Measurements from ENCODE around the gene GAN. TPM values are rescaled to one million over a fixed set of nuclear protein-coding genes. Genes with fewer than 3 reads are reported as not detected.
A peak's percentile ranks its signal among the peaks of the same experiment; 100 is the strongest.

Gene GAN
- total RNA-seq, 1 experiment from 2014 or later = 25.4 TPM

DNA sequence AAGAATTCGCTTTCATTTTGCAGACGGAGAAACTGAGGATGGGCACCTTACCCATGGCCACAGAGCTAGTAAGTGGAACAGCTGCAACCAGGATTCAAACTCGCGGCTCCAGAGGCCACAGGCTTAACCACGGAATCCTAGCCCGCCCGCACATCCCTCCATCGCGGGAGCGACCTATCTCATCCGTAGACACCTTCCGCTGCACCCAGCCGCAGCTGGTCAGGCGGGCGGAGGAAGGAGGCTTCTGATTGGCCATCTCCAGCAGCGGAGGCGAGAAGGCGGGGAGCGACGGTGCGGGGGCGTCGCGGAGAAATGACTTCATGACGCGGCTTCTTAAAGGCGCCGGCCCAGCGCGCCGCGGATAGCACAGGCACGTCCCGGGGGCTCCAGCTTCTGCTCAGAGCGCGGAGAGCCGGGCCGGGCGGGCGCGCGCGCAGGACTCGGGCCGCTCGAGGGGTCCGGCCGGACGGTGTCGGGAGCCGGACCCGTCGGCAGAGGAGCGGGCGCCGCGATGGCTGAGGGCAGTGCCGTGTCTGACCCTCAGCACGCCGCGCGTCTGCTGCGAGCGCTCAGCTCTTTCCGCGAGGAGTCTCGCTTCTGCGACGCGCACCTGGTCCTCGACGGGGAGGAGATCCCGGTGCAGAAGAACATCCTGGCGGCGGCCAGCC lies at the start of gene GAN (continued):
- TF ChIP-seq, protein P1, sequence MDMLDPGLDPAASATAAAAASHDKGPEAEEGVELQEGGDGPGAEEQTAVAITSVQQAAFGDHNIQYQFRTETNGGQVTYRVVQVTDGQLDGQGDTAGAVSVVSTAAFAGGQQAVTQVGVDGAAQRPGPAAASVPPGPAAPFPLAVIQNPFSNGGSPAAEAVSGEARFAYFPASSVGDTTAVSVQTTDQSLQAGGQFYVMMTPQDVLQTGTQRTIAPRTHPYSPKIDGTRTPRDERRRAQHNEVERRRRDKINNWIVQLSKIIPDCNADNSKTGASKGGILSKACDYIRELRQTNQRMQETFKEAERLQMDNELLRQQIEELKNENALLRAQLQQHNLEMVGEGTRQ (CRISPR knock-in tag; IDR thresholded peaks at IDR 0.05) = peak; percentile 83
- TF ChIP-seq ZNF232 (CRISPR knock-in tag; IDR thresholded peaks at IDR 0.05) (0 out of 2 replicates have a peak, but pooled peaks have one; percentile 25), OVOL2 (CRISPR knock-in tag; IDR thresholded peaks at IDR 0.05; ENCODE audit: borderline replicate concordance) (no peak), EMX1 (CRISPR knock-in tag; IDR thresholded peaks at IDR 0.05) (no peak), ZBTB21 (CRISPR knock-in tag; IDR thresholded peaks at IDR 0.05; ENCODE audit: borderline replicate concordance) (no peak; the same call in 1 of the 2 replicates), NR2C2 (CRISPR knock-in tag; IDR thresholded peaks at IDR 0.05) (no peak), GABPB1 (CRISPR knock-in tag; IDR thresholded peaks at IDR 0.05) (peak; percentile 68; the same call in 1 of the 2 replicates), ZNF263 (CRISPR knock-in tag; IDR thresholded peaks at IDR 0.05; ENCODE audit: low read depth) (no peak), SP1 (CRISPR knock-in tag; conservative IDR thresholded peaks at IDR 0.05) (peak; percentile 90), ZNF416 (CRISPR knock-in tag; IDR thresholded peaks at IDR 0.05) (peak; percentile 58; the same call in 1 of the 2 replicates), HMGA2 (CRISPR knock-in tag; IDR thresholded peaks at IDR 0.05) (0 out of 2 replicates have a peak, but pooled peaks have one; percentile 10), NR1H2 (CRISPR knock-in tag; IDR thresholded peaks at IDR 0.05) (no peak), SOX15 (CRISPR knock-in tag; IDR thresholded peaks at IDR 0.05) (no peak), CREM (CRISPR knock-in tag; IDR thresholded peaks at IDR 0.05) (peak; percentile 97), CBFB (CRISPR knock-in tag; IDR thresholded peaks at IDR 0.05; ENCODE audit: low read depth) (peak; percentile 85; the same call in 1 of the 2 replicates), NFYB (CRISPR knock-in tag; conservative IDR thresholded peaks at IDR 0.05; ENCODE audit: low read depth) (peak; percentile 65), NFATC4 (CRISPR knock-in tag; IDR thresholded peaks at IDR 0.05) (no peak), SMAD4 (CRISPR knock-in tag; IDR thresholded peaks at IDR 0.05) (peak; percentile 53; the same call in 1 of the 2 replicates), TEAD1 (CRISPR knock-in tag; IDR thresholded peaks at IDR 0.05) (peak; percentile 87; the same call in 1 of the 2 replicates), FOXP1 (CRISPR knock-in tag; IDR thresholded peaks at IDR 0.05; ENCODE audit: borderline replicate concordance) (peak; percentile 89), IRF2 (CRISPR knock-in tag; IDR thresholded peaks at IDR 0.05; ENCODE audit: borderline replicate concordance, low read depth) (no peak)
- TF ChIP-seq, protein P2, sequence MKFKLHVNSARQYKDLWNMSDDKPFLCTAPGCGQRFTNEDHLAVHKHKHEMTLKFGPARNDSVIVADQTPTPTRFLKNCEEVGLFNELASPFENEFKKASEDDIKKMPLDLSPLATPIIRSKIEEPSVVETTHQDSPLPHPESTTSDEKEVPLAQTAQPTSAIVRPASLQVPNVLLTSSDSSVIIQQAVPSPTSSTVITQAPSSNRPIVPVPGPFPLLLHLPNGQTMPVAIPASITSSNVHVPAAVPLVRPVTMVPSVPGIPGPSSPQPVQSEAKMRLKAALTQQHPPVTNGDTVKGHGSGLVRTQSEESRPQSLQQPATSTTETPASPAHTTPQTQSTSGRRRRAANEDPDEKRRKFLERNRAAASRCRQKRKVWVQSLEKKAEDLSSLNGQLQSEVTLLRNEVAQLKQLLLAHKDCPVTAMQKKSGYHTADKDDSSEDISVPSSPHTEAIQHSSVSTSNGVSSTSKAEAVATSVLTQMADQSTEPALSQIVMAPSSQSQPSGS (CRISPR knock-in tag; IDR thresholded peaks at IDR 0.05; ENCODE audit: borderline replicate concordance, low read depth) = no peak
- TF ChIP-seq, protein P3, sequence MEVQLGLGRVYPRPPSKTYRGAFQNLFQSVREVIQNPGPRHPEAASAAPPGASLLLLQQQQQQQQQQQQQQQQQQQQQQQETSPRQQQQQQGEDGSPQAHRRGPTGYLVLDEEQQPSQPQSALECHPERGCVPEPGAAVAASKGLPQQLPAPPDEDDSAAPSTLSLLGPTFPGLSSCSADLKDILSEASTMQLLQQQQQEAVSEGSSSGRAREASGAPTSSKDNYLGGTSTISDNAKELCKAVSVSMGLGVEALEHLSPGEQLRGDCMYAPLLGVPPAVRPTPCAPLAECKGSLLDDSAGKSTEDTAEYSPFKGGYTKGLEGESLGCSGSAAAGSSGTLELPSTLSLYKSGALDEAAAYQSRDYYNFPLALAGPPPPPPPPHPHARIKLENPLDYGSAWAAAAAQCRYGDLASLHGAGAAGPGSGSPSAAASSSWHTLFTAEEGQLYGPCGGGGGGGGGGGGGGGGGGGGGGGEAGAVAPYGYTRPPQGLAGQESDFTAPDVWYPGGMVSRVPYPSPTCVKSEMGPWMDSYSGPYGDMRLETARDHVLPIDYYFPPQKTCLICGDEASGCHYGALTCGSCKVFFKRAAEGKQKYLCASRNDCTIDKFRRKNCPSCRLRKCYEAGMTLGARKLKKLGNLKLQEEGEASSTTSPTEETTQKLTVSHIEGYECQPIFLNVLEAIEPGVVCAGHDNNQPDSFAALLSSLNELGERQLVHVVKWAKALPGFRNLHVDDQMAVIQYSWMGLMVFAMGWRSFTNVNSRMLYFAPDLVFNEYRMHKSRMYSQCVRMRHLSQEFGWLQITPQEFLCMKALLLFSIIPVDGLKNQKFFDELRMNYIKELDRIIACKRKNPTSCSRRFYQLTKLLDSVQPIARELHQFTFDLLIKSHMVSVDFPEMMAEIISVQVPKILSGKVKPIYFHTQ (CRISPR knock-in tag; IDR thresholded peaks at IDR 0.05) = no peak
- TF ChIP-seq, protein P4, sequence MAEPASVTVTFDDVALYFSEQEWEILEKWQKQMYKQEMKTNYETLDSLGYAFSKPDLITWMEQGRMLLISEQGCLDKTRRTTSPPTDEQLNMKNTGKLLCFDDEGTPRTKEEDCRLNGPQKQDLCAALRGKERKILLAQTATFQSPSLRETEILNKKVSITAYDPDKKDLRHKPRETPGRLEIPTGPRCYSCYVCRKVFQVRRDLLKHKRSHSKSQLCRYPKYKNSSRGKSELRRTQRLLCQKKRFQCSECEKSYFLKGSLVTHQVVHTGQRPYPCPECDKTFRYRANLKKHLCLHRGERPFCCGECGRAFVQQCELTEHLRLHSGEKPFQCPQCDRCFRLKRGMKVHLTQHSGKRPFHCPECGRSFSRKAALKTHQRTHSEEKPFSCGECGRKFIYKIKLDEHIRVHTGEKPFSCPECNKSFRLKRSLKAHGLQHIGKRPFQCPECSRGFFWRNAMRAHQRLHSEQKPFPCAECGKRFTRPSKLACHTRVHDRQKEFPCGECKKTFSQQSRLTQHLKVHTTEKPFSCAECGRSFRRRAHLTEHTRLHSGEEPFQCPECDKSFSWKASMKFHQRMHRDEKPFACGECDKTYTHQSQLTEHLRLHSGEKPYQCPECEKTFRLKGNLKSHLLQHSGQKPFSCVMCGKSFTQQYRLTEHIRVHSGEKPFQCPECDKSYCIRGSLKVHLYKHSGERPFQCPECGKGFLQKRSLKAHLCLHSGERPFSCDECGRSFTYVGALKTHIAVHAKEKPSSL (CRISPR knock-in tag; conservative IDR thresholded peaks at IDR 0.05) = no peak
- TF ChIP-seq, protein P5, sequence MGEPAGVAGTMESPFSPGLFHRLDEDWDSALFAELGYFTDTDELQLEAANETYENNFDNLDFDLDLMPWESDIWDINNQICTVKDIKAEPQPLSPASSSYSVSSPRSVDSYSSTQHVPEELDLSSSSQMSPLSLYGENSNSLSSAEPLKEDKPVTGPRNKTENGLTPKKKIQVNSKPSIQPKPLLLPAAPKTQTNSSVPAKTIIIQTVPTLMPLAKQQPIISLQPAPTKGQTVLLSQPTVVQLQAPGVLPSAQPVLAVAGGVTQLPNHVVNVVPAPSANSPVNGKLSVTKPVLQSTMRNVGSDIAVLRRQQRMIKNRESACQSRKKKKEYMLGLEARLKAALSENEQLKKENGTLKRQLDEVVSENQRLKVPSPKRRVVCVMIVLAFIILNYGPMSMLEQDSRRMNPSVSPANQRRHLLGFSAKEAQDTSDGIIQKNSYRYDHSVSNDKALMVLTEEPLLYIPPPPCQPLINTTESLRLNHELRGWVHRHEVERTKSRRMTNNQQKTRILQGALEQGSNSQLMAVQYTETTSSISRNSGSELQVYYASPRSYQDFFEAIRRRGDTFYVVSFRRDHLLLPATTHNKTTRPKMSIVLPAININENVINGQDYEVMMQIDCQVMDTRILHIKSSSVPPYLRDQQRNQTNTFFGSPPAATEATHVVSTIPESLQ (CRISPR knock-in tag; IDR thresholded peaks at IDR 0.05) = no peak
- TF ChIP-seq, protein P6, sequence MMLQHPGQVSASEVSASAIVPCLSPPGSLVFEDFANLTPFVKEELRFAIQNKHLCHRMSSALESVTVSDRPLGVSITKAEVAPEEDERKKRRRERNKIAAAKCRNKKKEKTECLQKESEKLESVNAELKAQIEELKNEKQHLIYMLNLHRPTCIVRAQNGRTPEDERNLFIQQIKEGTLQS (CRISPR knock-in tag; conservative IDR thresholded peaks at IDR 0.05) = no peak
- TF ChIP-seq, protein P7, sequence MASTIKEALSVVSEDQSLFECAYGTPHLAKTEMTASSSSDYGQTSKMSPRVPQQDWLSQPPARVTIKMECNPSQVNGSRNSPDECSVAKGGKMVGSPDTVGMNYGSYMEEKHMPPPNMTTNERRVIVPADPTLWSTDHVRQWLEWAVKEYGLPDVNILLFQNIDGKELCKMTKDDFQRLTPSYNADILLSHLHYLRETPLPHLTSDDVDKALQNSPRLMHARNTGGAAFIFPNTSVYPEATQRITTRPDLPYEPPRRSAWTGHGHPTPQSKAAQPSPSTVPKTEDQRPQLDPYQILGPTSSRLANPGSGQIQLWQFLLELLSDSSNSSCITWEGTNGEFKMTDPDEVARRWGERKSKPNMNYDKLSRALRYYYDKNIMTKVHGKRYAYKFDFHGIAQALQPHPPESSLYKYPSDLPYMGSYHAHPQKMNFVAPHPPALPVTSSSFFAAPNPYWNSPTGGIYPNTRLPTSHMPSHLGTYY (CRISPR knock-in tag; IDR thresholded peaks at IDR 0.05) = no peak
- TF ChIP-seq, protein P8, sequence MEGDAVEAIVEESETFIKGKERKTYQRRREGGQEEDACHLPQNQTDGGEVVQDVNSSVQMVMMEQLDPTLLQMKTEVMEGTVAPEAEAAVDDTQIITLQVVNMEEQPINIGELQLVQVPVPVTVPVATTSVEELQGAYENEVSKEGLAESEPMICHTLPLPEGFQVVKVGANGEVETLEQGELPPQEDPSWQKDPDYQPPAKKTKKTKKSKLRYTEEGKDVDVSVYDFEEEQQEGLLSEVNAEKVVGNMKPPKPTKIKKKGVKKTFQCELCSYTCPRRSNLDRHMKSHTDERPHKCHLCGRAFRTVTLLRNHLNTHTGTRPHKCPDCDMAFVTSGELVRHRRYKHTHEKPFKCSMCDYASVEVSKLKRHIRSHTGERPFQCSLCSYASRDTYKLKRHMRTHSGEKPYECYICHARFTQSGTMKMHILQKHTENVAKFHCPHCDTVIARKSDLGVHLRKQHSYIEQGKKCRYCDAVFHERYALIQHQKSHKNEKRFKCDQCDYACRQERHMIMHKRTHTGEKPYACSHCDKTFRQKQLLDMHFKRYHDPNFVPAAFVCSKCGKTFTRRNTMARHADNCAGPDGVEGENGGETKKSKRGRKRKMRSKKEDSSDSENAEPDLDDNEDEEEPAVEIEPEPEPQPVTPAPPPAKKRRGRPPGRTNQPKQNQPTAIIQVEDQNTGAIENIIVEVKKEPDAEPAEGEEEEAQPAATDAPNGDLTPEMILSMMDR (IDR thresholded peaks at IDR 0.05) = no peak
